Stomach (tissue), 4 donors: ENCODE results near the gene IL4.

Experiments used
- EP300 ChIP-seq: sonication (generic); formaldehyde crosslinking; IDR thresholded peaks from one replicate; pipeline ENCODE4 v1.6.1; 2017; ENCODE audit warnings: antibody characterized with exemption
- POLR2A ChIP-seq, 4 donors: fragments of 450-650 bp; IDR thresholded peaks; one replicate each; pipeline ENCODE4 v1.6.1; 2016; ENCODE audit warnings: antibody characterized with exemption in 4 of 4, control low read depth in 2 of 4, mild to moderate bottlenecking in 1 of 4, moderate library complexity in 1 of 4
- POLR2AphosphoS5 ChIP-seq, 3 donors: sonication (generic); formaldehyde crosslinking; IDR thresholded peaks; one replicate each; pipeline ENCODE4 v1.6.1; 2016; ENCODE audit warnings: antibody characterized with exemption in 3 of 3
- TF ChIP-seq, protein P1 (sequence below), 7 experiments: fragments of 450-650 bp in 4 of 7; fragments of 200-600 bp in 3 of 7; sonication (generic) in 3 of 7; IDR thresholded peaks; one replicate each; pipeline ENCODE4 v1.5.1; 2016 to 2019; ENCODE audit warnings: antibody characterized with exemption in 7 of 7, control low read depth in 2 of 7, mild to moderate bottlenecking in 1 of 7

- TF ChIP-seq, protein P1, sequence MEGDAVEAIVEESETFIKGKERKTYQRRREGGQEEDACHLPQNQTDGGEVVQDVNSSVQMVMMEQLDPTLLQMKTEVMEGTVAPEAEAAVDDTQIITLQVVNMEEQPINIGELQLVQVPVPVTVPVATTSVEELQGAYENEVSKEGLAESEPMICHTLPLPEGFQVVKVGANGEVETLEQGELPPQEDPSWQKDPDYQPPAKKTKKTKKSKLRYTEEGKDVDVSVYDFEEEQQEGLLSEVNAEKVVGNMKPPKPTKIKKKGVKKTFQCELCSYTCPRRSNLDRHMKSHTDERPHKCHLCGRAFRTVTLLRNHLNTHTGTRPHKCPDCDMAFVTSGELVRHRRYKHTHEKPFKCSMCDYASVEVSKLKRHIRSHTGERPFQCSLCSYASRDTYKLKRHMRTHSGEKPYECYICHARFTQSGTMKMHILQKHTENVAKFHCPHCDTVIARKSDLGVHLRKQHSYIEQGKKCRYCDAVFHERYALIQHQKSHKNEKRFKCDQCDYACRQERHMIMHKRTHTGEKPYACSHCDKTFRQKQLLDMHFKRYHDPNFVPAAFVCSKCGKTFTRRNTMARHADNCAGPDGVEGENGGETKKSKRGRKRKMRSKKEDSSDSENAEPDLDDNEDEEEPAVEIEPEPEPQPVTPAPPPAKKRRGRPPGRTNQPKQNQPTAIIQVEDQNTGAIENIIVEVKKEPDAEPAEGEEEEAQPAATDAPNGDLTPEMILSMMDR (IDR thresholded peaks at IDR 0.05), result no peak
- no peak for TF ChIP-seq POLR2AphosphoS5 (IDR thresholded peaks at IDR 0.05)
- no peak for TF ChIP-seq POLR2A (IDR thresholded peaks at IDR 0.05)
- no peak for TF ChIP-seq EP300
These were observed 15.1 kb upstream of the IL4 start for GRCh38 chr5:132658381-132659302.
